SH-SY5Y (cell line): ENCODE data around the gene CLIC5.

Experiments used
- GATA2 ChIP-seq: IDR thresholded peaks from 2 replicates; pipeline ENCODE4 v1.6.1; 2011; ENCODE audit warnings: mild to moderate bottlenecking, low read depth, low read length
- GATA3 ChIP-seq: IDR thresholded peaks from 2 replicates; pipeline ENCODE4 v1.6.1; 2011; ENCODE audit warnings: low read depth, mild to moderate bottlenecking, low read length, moderate library complexity

GRCh38 chr6:45927421-45928320 lies 88.0 kb downstream of the CLIC5 start:
- TF ChIP-seq GATA3 (no peak), GATA2 (no peak)
